K562 (cell line): ENCODE data around the gene DAP. TPM values are rescaled to one million over a fixed set of nuclear protein-coding genes. Genes with fewer than 3 reads are reported as not detected.

Experiments
- CREM ChIP-seq: IDR thresholded peaks from 2 replicates; pipeline ENCODE4 v1.6.1; 2014; ENCODE audit warnings: antibody characterized with exemption, low read depth
- GTF2A2 ChIP-seq: IDR thresholded peaks from 2 replicates; pipeline ENCODE4 v1.6.1; 2016; ENCODE audit warnings: mild to moderate bottlenecking, missing genetic modification characterization, missing compliant biosample characterization
- HDAC1 ChIP-seq, 2 experiments: fragments of 450-650 bp; IDR thresholded peaks; 2 replicates each; pipeline ENCODE4 v1.6.1; 2016 to 2017; ENCODE audit warnings: inconsistent platforms in 1 of 2, mild to moderate bottlenecking in 1 of 2, moderate library complexity in 1 of 2
- HDAC3 ChIP-seq: fragments of 450-650 bp; IDR thresholded peaks from 2 replicates; pipeline ENCODE4 v1.6.1; 2018; ENCODE audit warnings: borderline replicate concordance, mild to moderate bottlenecking, moderate library complexity; ENCODE audit not compliant: partially characterized antibody
- POLR2AphosphoS2 ChIP-seq: IDR thresholded peaks from 2 replicates; pipeline ENCODE4 v1.6.1; 2012; ENCODE audit warnings: low read length, improper control_type of control experiment
- POLR2G ChIP-seq: fragments of 200-400 bp; formaldehyde crosslinking; IDR thresholded peaks from 2 replicates; pipeline ENCODE4 v1.6.1; 2017; ENCODE audit warnings: low read depth, mild to moderate bottlenecking, antibody characterized with exemption, low read length, moderate library complexity
- RAD21 ChIP-seq, 2 experiments: fragments of 250-450 bp in 1 of 2; fragments of 450-650 bp in 1 of 2; sonication (Bioruptor Pico) in 1 of 2; formaldehyde crosslinking in 1 of 2; IDR thresholded peaks in 1 of 2; conservative IDR thresholded peaks in 1 of 2; 2 replicates each; pipeline versions ENCODE4 v1.4.0 to v1.8.0; 2020 to 2022; ENCODE audit warnings: mild to moderate bottlenecking in 2 of 2, moderate library complexity in 1 of 2
- RAD51 ChIP-seq: fragments of 450-650 bp; IDR thresholded peaks from 2 replicates; pipeline ENCODE4 v1.7.1; 2016; ENCODE audit warnings: low read depth, mild to moderate bottlenecking, borderline replicate concordance
- SMARCC2 ChIP-seq: fragments of 450-650 bp; IDR thresholded peaks from 2 replicates; pipeline ENCODE4 v1.6.1; 2017; ENCODE audit warnings: antibody characterized with exemption, moderate library complexity, mild to moderate bottlenecking, low read depth
- ZBTB8A ChIP-seq: fragments of 450-650 bp; IDR thresholded peaks from 2 replicates; pipeline ENCODE4 v1.6.1; 2018; ENCODE audit warnings: mild to moderate bottlenecking, moderate library complexity; ENCODE audit not compliant: partially characterized antibody
- ZFP1 ChIP-seq: fragments of 450-650 bp; formaldehyde crosslinking; IDR thresholded peaks from 2 replicates; pipeline ENCODE4 v1.4.0; 2020; ENCODE audit warnings: mild to moderate bottlenecking, mixed read lengths
- ZNF175 ChIP-seq: fragments of 200-800 bp; sonication (Bioruptor generic); IDR thresholded peaks from 2 replicates; pipeline ENCODE4 v1.6.1; 2016; ENCODE audit warnings: low read depth, mild to moderate bottlenecking, missing genetic modification characterization, missing compliant biosample characterization
- ZNF76 ChIP-seq: fragments of 250-450 bp; sonication (Bioruptor Pico); IDR thresholded peaks from 2 replicates; pipeline ENCODE4 v1.4.0; 2020; ENCODE audit warnings: mild to moderate bottlenecking, moderate library complexity, borderline replicate concordance
- polyA plus RNA-seq, 8 experiments: library from polyadenylated mRNA; depleted of rRNA in 4 of 8; stranded (reverse) in 5 of 8; unstranded in 3 of 8; fragments of >200 nt; fragmentation: Nextera tagmentation in 2 of 8; fragmentation: Illumina TruSeq in 1 of 8; extraction: Ambion mirVana in 2 of 8; extraction: Trizol in 1 of 8; gene quantifications; 2 replicates each; pipeline versions ENCODE4 v1.2.1 to v1.2.3, GENCODE V29; 2011 to 2014; ENCODE audit warnings: inconsistent platforms in 1 of 8, missing spikeins in 1 of 8
- total RNA-seq, 7 experiments: library from RNA; depleted of rRNA in 6 of 7; stranded (reverse); fragments of >200 nt in 6 of 7; fragmentation: Illumina TruSeq in 2 of 7; extraction: Trizol in 2 of 7; gene quantifications; 2 replicates each; pipeline versions ENCODE4 v1.2.1 to v1.2.3, GENCODE V29; 2011 to 2021; ENCODE audit warnings: low replicate concordance in 1 of 7
- TF ChIP-seq, protein P1 (sequence below): fragments of 450-650 bp; formaldehyde crosslinking; IDR thresholded peaks from 2 replicates; pipeline ENCODE4 v1.4.0; 2022; ENCODE audit warnings: mild to moderate bottlenecking, moderate library complexity
- TF ChIP-seq, protein P2 (sequence below): fragments of 250-450 bp; sonication (Bioruptor Pico); IDR thresholded peaks from 2 replicates; pipeline ENCODE4 v1.5.0; 2020; ENCODE audit warnings: mild to moderate bottlenecking, borderline replicate concordance
- TF ChIP-seq, protein P3 (sequence below): fragments of 200-800 bp; sonication (Bioruptor generic); IDR thresholded peaks from 2 replicates; pipeline ENCODE4 v1.6.1; 2016; ENCODE audit warnings: missing genetic modification characterization, missing compliant biosample characterization
- TF ChIP-seq, protein P4 (sequence below): fragments of 450-650 bp; formaldehyde crosslinking; IDR thresholded peaks from 2 replicates; pipeline ENCODE4 v1.4.0; 2020; ENCODE audit warnings: mild to moderate bottlenecking, moderate library complexity
- TF ChIP-seq, protein P5 (sequence below): fragments of 450-650 bp; formaldehyde crosslinking; IDR thresholded peaks from 2 replicates; pipeline ENCODE4 v1.4.0; 2020; ENCODE audit warnings: mild to moderate bottlenecking, moderate library complexity

Gene DAP
- total and polyA plus RNA-seq, 9 of the 15 experiments (the other 6 are each of a cell fraction or from before 2014, with no cell fraction given), result 14.1 to 151 (median 34.5) TPM

DNA sequence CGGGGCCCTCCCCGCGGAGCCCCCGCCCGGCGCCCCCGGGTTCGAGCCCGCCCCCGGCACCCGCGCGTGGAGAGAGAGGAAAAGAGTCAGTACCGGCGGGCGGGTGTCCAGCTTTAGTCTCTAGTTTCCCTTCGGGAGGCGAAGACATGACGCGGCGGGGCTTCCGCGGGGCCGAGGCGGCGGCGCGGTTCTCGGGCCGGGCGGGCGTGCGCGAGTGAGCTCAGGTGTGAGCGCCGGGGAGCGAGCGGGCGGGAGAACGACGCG, 181 bp downstream of the DAP start (continued):
- TF ChIP-seq ZNF175 (CRISPR knock-in tag), result peak; percentile 27; the same call in 1 of the 2 replicates
- TF ChIP-seq, protein P1, sequence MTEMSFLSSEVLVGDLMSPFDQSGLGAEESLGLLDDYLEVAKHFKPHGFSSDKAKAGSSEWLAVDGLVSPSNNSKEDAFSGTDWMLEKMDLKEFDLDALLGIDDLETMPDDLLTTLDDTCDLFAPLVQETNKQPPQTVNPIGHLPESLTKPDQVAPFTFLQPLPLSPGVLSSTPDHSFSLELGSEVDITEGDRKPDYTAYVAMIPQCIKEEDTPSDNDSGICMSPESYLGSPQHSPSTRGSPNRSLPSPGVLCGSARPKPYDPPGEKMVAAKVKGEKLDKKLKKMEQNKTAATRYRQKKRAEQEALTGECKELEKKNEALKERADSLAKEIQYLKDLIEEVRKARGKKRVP, result no peak
- TF ChIP-seq, protein P2, sequence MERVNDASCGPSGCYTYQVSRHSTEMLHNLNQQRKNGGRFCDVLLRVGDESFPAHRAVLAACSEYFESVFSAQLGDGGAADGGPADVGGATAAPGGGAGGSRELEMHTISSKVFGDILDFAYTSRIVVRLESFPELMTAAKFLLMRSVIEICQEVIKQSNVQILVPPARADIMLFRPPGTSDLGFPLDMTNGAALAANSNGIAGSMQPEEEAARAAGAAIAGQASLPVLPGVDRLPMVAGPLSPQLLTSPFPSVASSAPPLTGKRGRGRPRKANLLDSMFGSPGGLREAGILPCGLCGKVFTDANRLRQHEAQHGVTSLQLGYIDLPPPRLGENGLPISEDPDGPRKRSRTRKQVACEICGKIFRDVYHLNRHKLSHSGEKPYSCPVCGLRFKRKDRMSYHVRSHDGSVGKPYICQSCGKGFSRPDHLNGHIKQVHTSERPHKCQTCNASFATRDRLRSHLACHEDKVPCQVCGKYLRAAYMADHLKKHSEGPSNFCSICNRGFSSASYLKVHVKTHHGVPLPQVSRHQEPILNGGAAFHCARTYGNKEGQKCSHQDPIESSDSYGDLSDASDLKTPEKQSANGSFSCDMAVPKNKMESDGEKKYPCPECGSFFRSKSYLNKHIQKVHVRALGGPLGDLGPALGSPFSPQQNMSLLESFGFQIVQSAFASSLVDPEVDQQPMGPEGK (CRISPR knock-in tag), result no peak
- no peak for TF ChIP-seq SMARCC2
- TF ChIP-seq, protein P3, sequence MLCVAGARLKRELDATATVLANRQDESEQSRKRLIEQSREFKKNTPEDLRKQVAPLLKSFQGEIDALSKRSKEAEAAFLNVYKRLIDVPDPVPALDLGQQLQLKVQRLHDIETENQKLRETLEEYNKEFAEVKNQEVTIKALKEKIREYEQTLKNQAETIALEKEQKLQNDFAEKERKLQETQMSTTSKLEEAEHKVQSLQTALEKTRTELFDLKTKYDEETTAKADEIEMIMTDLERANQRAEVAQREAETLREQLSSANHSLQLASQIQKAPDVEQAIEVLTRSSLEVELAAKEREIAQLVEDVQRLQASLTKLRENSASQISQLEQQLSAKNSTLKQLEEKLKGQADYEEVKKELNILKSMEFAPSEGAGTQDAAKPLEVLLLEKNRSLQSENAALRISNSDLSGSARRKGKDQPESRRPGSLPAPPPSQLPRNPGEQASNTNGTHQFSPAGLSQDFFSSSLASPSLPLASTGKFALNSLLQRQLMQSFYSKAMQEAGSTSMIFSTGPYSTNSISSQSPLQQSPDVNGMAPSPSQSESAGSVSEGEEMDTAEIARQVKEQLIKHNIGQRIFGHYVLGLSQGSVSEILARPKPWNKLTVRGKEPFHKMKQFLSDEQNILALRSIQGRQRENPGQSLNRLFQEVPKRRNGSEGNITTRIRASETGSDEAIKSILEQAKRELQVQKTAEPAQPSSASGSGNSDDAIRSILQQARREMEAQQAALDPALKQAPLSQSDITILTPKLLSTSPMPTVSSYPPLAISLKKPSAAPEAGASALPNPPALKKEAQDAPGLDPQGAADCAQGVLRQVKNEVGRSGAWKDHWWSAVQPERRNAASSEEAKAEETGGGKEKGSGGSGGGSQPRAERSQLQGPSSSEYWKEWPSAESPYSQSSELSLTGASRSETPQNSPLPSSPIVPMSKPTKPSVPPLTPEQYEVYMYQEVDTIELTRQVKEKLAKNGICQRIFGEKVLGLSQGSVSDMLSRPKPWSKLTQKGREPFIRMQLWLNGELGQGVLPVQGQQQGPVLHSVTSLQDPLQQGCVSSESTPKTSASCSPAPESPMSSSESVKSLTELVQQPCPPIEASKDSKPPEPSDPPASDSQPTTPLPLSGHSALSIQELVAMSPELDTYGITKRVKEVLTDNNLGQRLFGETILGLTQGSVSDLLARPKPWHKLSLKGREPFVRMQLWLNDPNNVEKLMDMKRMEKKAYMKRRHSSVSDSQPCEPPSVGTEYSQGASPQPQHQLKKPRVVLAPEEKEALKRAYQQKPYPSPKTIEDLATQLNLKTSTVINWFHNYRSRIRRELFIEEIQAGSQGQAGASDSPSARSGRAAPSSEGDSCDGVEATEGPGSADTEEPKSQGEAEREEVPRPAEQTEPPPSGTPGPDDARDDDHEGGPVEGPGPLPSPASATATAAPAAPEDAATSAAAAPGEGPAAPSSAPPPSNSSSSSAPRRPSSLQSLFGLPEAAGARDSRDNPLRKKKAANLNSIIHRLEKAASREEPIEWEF (CRISPR knock-in tag), result no peak
- no peak for TF ChIP-seq HDAC1 (IDR thresholded peaks at IDR 0.05)
- no peak for TF ChIP-seq GTF2A2 (tag)
- TF ChIP-seq RAD21 (CRISPR knock-in tag; conservative IDR thresholded peaks at IDR 0.05 in 1 of 2, IDR thresholded peaks at IDR 0.05 in 1 of 2), result no peak
- no peak for TF ChIP-seq POLR2AphosphoS2
- TF ChIP-seq ZNF76 (CRISPR knock-in tag), result 0 out of 2 replicates have a peak, but pooled peaks have one; percentile 49
- no peak for TF ChIP-seq RAD51
- TF ChIP-seq HDAC3, result no peak
- TF ChIP-seq POLR2G, result peak; percentile 85
- TF ChIP-seq ZFP1 (CRISPR knock-in tag), result no peak
- TF ChIP-seq CREM, result no peak
- TF ChIP-seq, protein P4, sequence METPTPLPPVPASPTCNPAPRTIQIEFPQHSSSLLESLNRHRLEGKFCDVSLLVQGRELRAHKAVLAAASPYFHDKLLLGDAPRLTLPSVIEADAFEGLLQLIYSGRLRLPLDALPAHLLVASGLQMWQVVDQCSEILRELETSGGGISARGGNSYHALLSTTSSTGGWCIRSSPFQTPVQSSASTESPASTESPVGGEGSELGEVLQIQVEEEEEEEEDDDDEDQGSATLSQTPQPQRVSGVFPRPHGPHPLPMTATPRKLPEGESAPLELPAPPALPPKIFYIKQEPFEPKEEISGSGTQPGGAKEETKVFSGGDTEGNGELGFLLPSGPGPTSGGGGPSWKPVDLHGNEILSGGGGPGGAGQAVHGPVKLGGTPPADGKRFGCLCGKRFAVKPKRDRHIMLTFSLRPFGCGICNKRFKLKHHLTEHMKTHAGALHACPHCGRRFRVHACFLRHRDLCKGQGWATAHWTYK (CRISPR knock-in tag), result peak; percentile 13; the same call in 1 of the 2 replicates
- no peak for TF ChIP-seq ZBTB8A
- TF ChIP-seq, protein P5, sequence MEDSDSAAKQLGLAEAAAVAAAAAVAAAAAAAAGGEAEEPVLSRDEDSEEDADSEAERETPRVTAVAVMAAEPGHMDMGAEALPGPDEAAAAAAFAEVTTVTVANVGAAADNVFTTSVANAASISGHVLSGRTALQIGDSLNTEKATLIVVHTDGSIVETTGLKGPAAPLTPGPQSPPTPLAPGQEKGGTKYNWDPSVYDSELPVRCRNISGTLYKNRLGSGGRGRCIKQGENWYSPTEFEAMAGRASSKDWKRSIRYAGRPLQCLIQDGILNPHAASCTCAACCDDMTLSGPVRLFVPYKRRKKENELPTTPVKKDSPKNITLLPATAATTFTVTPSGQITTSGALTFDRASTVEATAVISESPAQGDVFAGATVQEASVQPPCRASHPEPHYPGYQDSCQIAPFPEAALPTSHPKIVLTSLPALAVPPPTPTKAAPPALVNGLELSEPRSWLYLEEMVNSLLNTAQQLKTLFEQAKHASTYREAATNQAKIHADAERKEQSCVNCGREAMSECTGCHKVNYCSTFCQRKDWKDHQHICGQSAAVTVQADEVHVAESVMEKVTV (CRISPR knock-in tag), result no peak
